HG03571 (cell line): ENCODE measurements around the gene CDC42BPA.
"Not testable (repeated sequence)": the region's sequence is repeated elsewhere in the genome, so short reads cannot be mapped to it uniquely, and the experiment has no call there.

Experiments used
- ATAC-seq: cut with Tn5 transposase; IDR thresholded peaks from one replicate; pipeline ENCODE4 v1.9.1; 2021; ENCODE audit not compliant: unreplicated experiment

The CDC42BPA gene, protein sequence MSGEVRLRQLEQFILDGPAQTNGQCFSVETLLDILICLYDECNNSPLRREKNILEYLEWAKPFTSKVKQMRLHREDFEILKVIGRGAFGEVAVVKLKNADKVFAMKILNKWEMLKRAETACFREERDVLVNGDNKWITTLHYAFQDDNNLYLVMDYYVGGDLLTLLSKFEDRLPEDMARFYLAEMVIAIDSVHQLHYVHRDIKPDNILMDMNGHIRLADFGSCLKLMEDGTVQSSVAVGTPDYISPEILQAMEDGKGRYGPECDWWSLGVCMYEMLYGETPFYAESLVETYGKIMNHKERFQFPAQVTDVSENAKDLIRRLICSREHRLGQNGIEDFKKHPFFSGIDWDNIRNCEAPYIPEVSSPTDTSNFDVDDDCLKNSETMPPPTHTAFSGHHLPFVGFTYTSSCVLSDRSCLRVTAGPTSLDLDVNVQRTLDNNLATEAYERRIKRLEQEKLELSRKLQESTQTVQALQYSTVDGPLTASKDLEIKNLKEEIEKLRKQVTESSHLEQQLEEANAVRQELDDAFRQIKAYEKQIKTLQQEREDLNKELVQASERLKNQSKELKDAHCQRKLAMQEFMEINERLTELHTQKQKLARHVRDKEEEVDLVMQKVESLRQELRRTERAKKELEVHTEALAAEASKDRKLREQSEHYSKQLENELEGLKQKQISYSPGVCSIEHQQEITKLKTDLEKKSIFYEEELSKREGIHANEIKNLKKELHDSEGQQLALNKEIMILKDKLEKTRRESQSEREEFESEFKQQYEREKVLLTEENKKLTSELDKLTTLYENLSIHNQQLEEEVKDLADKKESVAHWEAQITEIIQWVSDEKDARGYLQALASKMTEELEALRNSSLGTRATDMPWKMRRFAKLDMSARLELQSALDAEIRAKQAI (N-terminal part only)

DNA sequence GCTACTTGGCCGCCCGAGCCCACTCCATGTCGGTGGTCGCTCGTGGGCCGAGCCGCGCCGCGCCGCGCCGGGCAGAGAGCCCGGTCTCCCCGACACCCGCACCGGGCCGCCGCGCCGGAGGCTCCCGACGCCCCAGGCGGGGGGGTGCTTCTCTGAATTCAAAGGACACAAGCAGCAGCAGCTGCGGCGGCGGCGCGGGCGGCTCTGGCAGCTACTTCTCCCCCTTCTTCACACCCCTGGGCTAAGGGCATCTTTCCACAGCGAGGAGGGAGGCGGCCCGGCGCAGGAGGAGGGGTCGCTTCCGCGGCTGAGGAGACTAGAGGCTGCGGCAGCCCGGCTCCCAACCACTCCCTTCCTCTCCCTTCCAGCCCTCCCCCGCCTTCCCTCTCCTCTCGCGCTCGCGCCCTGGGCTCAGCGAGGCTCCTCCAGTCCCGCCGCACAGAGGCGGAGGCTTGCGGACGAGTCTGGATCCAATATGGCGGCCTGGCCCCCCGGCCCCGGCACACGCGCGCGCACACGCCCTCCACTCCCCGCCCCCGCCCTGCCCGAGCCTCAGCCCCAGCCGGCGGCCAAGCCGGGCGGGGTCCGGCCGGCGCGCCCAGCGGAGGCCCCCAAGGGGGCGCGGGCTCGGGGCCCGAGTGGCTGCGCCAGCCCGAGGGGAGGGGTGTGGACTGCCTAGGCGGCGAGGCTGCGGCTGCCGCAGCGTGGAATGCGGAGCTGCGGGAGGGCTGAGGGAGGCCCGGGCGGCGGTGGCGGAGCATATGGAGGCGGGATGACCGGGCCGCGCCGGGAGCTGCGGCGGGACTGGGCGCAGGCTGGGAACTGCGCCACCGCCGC lies at the start of gene CDC42BPA:
Gene CDC42BPA, minus strand, starts transcription at position 477 of the 837 bp plus-strand sequence. CDS start 1,310 bp downstream, outside the sequence.
- ATAC-seq, result no peak

- ATAC-seq, result no peak
Observed at GRCh38 chr1:227368009-227368408, 49.7 kb upstream of the CDC42BPA start.

DNA sequence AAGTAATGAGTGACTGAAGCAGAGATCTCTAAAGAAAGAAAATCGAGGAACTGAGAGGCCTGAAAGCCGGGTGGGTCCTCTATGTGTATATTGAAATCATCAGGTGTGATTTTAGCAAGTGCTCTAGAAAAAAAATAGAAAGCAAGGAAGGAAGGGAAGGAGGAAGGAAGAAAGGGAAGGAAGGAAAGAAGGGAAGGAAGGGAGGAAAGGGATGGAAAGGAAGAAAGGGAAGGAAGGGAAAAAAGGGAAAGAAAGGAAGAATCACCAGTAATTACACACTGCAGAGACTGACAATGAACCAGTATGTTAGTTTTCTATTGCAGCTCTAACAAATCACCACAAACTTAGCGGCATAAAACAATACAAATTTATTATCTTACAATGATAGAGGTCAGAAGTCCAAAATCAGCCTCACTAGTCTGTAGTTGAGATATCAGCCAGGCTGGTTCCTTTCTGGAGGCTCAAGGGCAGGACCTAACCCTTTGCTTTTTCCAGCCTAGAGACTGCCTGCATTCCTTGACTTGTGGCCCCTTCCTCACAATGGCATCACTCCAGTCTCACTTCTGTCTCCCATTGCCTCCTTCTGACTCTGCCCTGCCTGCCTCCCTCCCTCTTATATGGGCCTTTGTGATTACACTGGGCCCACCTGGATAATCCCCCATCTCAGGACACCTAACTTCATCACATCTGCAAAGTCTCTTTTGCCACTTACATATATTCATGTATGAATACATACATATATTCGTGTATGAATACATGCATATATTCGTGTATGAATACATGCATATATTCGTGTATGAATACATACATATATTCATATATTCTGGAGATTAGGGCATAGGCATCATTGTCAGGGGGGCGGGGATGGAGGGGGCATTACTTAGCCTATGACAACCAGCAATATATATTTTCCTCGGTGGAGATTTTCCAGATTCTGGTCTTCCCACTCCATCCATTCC lies 47.5 kb upstream of the CDC42BPA start:
- ATAC-seq, result no peak

DNA sequence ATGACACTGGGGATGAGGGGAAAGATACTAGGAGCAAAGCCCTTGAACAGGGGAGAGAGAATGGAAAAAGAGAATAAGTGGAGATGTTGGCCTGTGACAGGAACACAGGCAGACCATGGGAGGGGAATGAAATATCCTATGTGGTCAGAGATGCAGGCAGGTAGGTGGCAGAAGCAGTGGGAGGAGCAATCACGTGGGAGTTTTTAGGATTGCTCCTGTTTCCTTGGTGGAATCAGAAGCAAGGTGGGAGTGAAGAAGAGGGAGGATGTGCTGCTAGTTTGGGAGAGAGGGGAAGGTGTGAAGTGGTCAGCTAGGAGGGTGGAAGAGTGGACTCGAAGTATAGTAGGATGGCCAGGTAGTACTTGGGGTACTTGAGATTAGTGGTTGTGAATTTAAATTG lies 46.4 kb upstream of the CDC42BPA start:
- no peak for ATAC-seq

DNA sequence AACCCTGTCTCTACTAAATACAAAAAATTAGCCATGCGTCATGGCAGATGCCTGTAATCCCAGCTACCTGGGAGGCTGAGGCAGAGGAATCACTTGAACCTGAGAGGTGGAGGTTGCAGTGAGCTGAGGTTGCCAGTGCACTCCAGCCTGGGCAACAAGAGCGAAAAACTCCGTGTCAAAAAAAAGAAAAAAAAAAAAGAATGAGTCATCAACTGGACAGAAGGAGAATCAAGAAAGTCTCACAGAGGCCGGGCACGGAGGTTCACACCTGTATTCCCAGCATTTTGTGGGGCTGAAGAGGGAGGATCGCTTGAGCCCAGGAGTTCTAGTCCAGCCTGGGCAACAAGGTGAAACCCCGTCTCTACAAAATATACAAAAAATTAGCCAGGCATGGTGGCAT lies 45.5 kb upstream of the CDC42BPA start:
- no peak for ATAC-seq

DNA sequence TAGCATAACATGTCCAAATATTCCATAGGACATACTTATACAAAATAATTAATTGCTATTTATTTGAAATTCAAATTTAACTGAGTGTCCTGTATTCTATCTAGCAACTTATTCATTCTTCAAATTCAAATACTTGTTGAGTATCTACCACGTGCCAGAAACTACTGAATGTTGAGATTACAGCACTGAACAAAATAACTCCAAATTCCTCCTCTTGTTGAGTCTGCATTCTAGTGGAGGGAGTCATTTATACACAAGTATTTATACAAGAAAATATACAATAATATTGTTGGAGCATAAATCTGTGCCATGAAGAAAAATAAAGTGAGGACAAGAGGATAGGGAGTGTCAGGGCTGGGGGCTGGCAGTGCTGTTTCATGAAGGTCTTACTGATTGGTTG lies 43.7 kb upstream of the CDC42BPA start:
- no peak for ATAC-seq

- no peak for ATAC-seq
Observed at GRCh38 chr1:227357927-227358302, 39.6 kb upstream of the CDC42BPA start.

DNA sequence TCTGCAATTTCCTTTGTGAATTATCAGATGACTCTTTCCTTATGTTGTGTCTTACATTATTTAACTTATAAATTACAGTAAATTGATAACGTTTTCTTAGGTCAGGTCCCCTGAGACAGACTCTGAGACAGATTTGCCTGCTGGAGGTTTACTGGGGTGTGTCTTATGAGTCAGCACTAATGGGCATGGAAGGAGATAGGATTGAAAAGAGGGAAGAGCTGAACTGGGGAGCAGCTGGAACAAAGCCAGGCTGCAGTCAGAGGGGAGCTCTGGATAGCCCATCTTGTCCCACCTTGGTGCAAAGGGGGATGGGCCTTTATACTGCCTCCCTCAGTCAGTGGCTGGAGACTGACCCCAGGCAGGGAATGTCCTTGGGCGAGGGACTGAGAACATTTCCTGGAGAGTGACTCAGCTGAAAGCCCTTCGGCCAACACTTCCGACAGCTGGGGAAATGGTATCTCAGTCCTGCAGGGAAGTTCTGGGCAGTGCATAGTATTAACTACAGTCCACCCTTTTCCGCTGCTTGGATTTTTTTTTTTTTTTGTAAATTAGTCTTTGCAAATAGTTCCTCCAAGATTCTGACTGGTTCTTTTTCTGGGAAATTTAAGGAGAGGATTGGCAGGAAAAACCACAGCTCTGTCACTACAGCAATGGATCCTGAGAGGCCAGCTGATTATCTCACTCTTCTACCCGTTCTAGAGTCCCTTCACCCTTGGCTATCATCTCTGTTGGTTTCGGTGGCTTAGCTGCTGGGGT lies 39.1 kb upstream of the CDC42BPA start:
- ATAC-seq, result no peak

GRCh38 chr1:227356620-227357146 lies 38.4 kb upstream of the CDC42BPA start:
- no peak for ATAC-seq

GRCh38 chr1:227355542-227356245 lies 37.4 kb upstream of the CDC42BPA start:
- ATAC-seq, result no peak

GRCh38 chr1:227353186-227353585 lies 34.9 kb upstream of the CDC42BPA start:
- no peak for ATAC-seq

GRCh38 chr1:227352164-227352563 lies 33.9 kb upstream of the CDC42BPA start:
- ATAC-seq, result not testable (repeated sequence)

GRCh38 chr1:227351443-227351842 lies 33.2 kb upstream of the CDC42BPA start:
- ATAC-seq, result no peak

DNA sequence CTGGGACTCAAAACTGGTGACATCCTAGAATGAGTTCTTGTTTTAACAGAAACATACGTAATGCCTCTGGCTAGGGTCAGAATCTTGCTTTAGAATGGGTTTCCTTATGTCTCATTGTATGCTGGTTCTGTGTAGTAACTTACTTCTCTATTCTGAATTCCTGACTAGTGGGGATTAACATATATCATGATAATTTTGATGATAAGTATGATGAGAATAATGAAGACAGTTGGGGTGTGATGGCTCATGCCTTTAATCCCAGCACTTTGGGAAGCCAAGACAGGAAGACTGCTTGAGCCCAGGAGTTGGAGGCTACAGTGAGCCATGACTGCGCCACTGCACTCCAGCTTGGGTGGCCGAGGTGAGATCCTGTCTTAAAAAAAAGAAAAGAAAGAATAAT lies 31.7 kb upstream of the CDC42BPA start:
- no peak for ATAC-seq

DNA sequence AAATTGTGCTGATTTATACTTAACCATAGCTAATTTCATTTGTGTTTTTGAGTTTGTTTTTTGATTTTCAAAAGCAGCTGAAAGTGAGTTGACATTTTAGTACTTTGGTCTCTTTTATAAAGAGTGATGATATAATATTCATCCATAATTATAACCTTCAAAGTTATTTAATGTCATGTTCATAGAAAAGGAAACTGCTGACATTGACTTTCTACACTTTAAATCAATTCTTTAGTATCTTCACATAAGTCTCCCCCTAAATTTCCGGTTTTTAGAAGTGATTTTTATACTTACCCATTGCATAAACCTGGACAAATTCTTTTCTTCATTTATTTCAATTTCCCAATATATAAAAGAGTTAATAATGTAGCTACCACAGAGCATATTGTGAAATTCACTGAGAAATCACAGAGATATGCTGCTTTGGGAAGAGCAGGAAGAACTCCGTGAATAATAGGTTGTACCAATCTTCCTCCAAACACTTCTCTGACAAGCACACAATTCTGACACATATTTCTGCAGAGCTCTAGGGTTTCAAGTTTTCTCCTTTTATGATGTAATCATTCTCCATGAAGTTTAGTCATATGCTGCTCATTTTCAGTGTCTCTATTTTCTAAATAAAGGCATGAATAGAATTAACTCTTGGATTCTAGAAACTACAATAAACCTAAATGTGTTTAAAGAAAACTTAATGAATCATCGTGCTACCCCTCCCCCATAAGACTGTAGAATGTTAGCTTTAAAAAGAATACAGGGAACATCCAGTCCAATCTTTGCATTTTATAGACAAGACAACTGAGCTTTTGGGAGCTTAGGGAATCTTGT lies 25.6 kb upstream of the CDC42BPA start:
- no peak for ATAC-seq

DNA sequence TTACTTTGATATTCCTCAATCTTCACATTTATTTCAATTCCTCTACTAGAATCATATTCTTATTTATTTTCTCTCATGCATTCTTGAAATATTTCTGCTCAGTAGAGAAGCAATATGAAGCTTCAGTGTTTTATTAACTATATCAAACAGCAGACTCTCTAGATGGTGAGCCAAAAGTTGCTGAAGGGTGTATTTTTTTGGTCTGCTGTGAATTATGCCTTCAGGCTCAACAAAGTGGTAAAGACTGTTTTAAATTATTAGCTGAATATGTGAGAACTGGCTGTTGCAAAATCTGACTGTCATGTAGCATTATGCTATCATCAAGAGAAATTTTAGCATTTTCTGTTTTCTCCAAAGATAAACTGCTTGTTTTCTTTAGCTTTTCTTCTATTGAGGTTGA lies 24.9 kb upstream of the CDC42BPA start:
- no peak for ATAC-seq

DNA sequence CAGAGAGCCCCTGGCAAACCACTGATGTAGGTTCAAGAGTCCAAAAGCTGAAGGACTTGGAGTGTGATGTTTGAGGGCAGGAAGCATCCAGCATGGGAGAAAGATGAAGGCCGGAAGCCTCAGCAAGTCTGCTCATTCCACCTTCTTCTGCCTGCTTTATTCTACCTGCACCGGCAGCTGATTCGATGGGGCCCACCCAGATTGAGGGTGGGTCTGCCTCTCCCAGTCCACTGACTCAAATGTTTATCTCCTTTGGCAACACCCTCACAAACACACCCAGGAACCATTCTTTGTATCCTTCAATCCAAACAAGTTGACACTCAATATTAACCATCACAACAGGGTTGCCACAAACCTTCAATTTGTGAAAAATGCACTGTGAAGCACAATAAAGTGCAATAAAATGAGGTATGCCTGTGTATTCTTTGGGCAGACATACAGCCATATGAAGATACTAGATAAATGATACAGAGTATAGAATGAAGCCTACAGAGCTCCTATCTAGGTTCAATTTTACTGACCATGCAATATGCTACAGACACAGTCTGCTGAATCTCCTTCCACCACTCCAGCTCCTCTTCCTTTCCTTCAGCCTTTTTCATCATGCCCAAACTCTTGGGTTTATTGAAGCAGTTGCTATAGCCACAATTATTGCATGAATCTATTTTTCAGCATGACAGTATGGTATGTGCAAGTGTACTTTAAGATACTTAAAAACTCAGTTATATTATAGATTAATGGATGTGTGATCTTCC lies 24.0 kb upstream of the CDC42BPA start:
- no peak for ATAC-seq
